Smooth muscle cell (in vitro differentiated cells): Measurements from ENCODE around the gene SPACA7. TPM values are rescaled to one million over a fixed set of nuclear protein-coding genes. Genes with fewer than 3 reads are reported as not detected.

Experiments
- DNase-seq: peaks from one replicate; lab custom pipeline; 2025; ENCODE audit not compliant: unreplicated experiment; lab: John Stamatoyannopoulos, UW
- H2AFZ ChIP-seq: fragments of 200-600 bp; sonication (generic); 2 replicates; pipeline ENCODE4 v1.6.0; 2016; ENCODE audit warnings: antibody characterized with exemption, low read depth, mild to moderate bottlenecking
- H3F3A ChIP-seq: fragments of 200-600 bp; sonication (generic); 2 replicates; pipeline ENCODE4 v1.6.0; 2017; ENCODE audit warnings: antibody characterized with exemption, low read depth
- H3K27ac ChIP-seq: fragments of 200-600 bp; sonication (generic); 2 replicates; pipeline ENCODE4 v1.5.1; 2016; ENCODE audit warnings: low read depth, mild to moderate bottlenecking
- H3K27me3 ChIP-seq: fragments of 200-600 bp; sonication (generic); 2 replicates; pipeline ENCODE4 v1.6.1; 2016; ENCODE audit warnings: low read depth, mild to moderate bottlenecking
- H3K36me3 ChIP-seq: fragments of 200-600 bp; sonication (generic); 2 replicates; pipeline ENCODE4 v1.5.1; 2016; ENCODE audit warnings: low read depth
- H3K4me1 ChIP-seq: fragments of 200-600 bp; sonication (generic); 2 replicates; pipeline ENCODE4 v1.5.1; 2016; ENCODE audit warnings: low read depth
- H3K4me2 ChIP-seq: fragments of 200-600 bp; sonication (generic); 2 replicates; pipeline ENCODE4 v1.6.0; 2016; ENCODE audit warnings: mild to moderate bottlenecking
- H3K4me3 ChIP-seq: fragments of 200-600 bp; sonication (generic); 2 replicates; pipeline ENCODE4 v1.5.1; 2016; ENCODE audit warnings: mild to moderate bottlenecking
- H3K79me2 ChIP-seq: fragments of 200-600 bp; sonication (generic); 2 replicates; pipeline ENCODE4 v1.6.0; 2016; ENCODE audit warnings: low read depth, mild to moderate bottlenecking
- H3K9ac ChIP-seq: fragments of 200-600 bp; sonication (generic); 2 replicates; pipeline ENCODE4 v1.6.0; 2016; ENCODE audit warnings: low read depth
- H3K9me3 ChIP-seq: fragments of 200-600 bp; sonication (generic); replicated peaks from 2 replicates; pipeline ENCODE4 v1.5.1; 2016; ENCODE audit warnings: low read depth
- H4K20me1 ChIP-seq: fragments of 200-600 bp; sonication (generic); 2 replicates; pipeline ENCODE4 v1.6.0; 2016; ENCODE audit warnings: low read depth
- WGBS: methylation state at CpG from one replicate; pipeline ENCODE4 v1.1.7; 2016; ENCODE audit warnings: low lambda C conversion rate; 5-methylcytosine and 5-hydroxymethylcytosine counted together
- polyA plus RNA-seq: library from polyadenylated mRNA; unstranded; fragments of >200 nt; fragmentation: Nextera tagmentation; extraction: Ambion mirVana; gene quantifications from 2 replicates; pipeline ENCODE4 v1.2.1, GENCODE V29; 2016
- total RNA-seq: library from RNA; depleted of rRNA; stranded (reverse); fragments of >200 nt; gene quantifications from 2 replicates; pipeline ENCODE4 v1.2.3, GENCODE V29; 2014
- TF ChIP-seq, protein P1 (sequence below): fragments of 200-600 bp; sonication (generic); IDR thresholded peaks from 2 replicates; pipeline ENCODE4 v1.5.1; 2017; ENCODE audit warnings: borderline replicate concordance, mild to moderate bottlenecking, antibody characterized with exemption; ENCODE audit not compliant: insufficient read depth, poor library complexity, severe bottlenecking

SPACA7 gene
- total and polyA plus RNA-seq, 2 experiments from 2014 or later, result not detected

DNA sequence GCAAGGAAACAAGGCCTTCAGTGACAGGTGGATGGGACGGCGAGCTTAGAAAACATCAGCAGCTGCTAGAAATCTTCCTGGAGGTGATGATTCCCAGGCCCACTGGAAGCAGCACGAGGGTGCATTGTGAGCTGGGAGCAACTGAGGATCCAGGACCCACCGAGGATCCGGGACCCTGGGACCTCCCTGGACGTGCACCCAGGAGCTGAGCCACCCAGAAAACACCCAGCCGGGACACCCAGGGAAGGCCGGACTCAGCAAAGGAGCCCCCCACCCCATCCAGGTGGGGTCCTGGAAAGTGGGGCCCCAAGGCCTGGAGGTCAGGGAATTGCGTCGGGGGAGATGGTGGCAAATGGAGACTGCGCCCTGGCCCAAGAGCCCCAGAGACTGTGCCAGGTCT, 22.3 kb upstream of the SPACA7 start:
- no peaks in the 10 kb centered on the region for H3K79me2 ChIP-seq
- no peak overlapping the region for H3K9ac ChIP-seq
- no peaks in the 10 kb centered on the region for H3F3A ChIP-seq
- no peak overlapping the region for H3K4me2 ChIP-seq
- H2AFZ ChIP-seq, result no peak overlapping the region
- no peaks in the 10 kb centered on the region for H3K9me3 ChIP-seq
- H3K4me1 ChIP-seq, result peaks cover 11% of the 10 kb centered on the region
- WGBS, result 94% methylated on average over 11 of the region's 11 CpGs
- no peak overlapping the region for H3K27ac ChIP-seq
- no peaks in the 10 kb centered on the region for H4K20me1 ChIP-seq
- DNase-seq, result no peak
- H3K4me3 ChIP-seq, result no peak overlapping the region
- TF ChIP-seq, protein P1, sequence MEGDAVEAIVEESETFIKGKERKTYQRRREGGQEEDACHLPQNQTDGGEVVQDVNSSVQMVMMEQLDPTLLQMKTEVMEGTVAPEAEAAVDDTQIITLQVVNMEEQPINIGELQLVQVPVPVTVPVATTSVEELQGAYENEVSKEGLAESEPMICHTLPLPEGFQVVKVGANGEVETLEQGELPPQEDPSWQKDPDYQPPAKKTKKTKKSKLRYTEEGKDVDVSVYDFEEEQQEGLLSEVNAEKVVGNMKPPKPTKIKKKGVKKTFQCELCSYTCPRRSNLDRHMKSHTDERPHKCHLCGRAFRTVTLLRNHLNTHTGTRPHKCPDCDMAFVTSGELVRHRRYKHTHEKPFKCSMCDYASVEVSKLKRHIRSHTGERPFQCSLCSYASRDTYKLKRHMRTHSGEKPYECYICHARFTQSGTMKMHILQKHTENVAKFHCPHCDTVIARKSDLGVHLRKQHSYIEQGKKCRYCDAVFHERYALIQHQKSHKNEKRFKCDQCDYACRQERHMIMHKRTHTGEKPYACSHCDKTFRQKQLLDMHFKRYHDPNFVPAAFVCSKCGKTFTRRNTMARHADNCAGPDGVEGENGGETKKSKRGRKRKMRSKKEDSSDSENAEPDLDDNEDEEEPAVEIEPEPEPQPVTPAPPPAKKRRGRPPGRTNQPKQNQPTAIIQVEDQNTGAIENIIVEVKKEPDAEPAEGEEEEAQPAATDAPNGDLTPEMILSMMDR, result no peak
- H3K27me3 ChIP-seq, result no peaks in the 10 kb centered on the region
- H3K36me3 ChIP-seq, result no peaks in the 10 kb centered on the region

DNA sequence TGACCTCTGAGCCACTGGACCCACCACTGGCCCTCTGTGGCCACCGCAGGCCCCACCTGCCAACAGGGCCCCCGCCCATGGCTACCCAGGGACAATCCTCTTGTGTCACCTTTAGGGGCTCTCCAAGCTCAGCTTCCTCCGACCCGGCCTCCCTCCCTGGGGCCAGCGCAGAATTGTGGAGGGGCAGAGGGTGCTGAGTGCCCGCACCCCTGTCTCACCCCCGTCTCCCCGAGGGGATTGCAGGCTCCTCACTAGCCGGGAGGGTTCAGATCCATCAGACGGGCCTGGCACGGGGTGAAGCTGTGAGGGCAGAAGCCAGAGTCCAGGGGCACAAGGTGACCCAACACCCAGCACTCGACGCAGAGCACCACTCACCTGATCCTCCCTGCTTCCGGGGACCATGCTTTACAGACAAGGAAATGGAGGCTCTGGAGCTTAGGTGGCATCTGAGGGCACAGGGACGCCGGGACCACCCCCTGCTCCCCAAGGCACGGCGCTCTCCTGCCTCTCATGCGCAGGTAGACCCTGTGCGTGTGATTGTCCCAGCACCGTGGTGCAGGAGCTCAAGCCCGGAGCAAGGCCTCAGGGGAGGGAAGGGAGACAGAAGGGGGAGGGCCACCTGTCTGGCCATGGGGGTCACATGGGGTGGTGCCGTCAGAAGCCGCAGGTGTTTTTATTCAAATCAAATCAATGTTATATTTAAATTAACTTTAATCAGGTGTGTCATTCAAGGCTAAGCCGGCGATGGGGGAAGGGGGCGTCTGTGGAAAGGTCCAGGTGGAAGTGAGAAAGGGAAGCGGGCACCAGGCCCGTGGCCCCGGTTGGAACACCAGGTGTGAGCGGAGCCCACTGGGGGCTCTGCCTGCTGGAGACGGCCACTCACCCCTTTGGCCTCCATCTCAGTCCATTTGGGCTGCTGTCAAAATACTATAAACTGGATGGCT, 21.6 kb upstream of the SPACA7 start:
- no peak overlapping the region for H2AFZ ChIP-seq
- no peaks in the 10 kb centered on the region for H3K9me3 ChIP-seq
- H3K9ac ChIP-seq, result no peak overlapping the region
- H3F3A ChIP-seq, result no peaks in the 10 kb centered on the region
- TF ChIP-seq, protein P1, result no peak
- no peak overlapping the region for H3K27ac ChIP-seq
- no peaks in the 10 kb centered on the region for H4K20me1 ChIP-seq
- no peaks in the 10 kb centered on the region for H3K36me3 ChIP-seq
- 89% methylated on average over 31 of the region's 32 CpGs for WGBS
- H3K4me2 ChIP-seq, result no peak overlapping the region
- DNase-seq, result no peak
- H3K79me2 ChIP-seq, result no peaks in the 10 kb centered on the region
- H3K4me3 ChIP-seq, result no peak overlapping the region
- no peaks in the 10 kb centered on the region for H3K27me3 ChIP-seq
- H3K4me1 ChIP-seq, result peaks cover 11% of the 10 kb centered on the region

DNA sequence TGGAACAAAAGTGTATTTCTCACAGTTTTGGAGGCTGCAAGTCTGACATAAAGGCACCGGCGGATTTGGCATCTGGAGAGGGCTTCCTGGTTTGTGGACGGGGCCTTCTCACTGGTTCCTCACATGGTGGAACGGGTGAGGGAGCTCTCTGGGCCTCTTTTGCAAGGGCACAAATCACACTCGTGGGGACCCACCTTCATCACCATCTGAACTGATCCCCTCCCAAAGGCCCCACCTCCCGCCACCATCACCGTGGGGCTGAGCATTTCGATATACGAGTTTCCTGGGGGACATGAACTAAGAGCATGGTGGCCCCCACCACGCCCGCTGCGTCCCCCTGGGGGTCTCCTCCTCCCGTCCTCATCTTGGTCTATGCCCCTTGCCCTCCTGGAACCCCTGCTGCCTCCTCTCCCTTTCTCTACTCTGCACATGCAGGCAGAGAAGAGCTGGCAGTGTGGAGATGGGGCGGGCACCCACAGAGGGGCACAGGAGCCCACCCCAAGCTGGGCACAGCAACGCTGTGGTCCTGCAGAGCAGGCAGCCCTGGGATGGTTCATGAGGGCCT, 20.8 kb upstream of the SPACA7 start:
- Histone ChIP-seq H3K36me3 (no peaks in the 10 kb centered on the region), H4K20me1 (no peaks in the 10 kb centered on the region), H3K4me2 (no peak overlapping the region), H3K79me2 (no peaks in the 10 kb centered on the region), H3F3A (no peaks in the 10 kb centered on the region), H3K4me3 (no peak overlapping the region), H3K4me1 (peaks cover 11% of the 10 kb centered on the region), H3K9me3 (no peaks in the 10 kb centered on the region), H3K27me3 (no peaks in the 10 kb centered on the region), H3K27ac (no peak overlapping the region), H3K9ac (no peak overlapping the region), H2AFZ (no peak overlapping the region)
- WGBS, result 89% methylated on average over 15 of the region's 15 CpGs
- no peak for DNase-seq
- TF ChIP-seq, protein P1, result no peak
